ENCODE measurements around the gene BAD.

DNA sequence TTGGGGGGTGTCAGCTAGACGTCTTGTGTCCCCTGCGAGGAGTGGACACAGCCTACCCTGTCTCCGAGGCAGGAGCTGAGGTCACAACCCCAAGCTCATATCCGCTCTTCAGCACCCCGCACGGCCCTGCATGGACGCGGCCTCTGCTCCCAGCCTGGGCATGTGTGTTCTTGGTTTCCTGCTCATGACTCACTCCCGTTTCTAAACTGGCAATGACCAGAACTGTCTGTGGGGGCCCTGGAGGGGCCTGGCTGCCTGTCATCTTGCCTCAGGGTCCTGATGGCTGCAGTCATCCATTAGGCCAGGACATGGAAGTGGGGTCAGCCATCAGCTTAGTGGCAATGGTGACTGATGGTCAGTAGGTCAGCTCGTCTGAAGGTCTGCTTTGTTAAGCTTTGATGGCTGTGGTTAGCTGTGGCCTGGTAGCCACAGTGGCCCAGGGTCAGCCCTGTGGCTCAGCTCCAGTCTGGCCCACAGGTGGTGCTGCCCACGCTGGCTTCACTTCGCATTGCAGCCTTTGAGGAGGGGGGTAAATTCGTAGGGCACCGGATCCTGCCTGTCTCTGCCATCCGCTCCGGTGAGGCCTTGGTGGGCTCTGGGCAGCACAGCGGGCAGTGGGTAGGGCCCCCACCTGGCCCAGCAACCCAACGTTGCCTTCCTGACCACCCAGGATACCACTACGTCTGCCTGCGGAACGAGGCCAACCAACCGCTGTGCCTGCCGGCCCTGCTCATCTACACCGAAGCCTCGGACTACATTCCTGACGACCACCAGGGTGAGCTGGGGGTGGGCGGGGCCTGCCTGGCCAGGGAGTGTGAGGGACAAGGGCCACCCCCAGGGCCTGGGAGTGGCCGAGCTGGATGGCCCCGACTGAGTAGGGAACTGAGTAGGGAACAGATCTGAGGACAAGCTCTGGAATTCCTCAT lies 21.2 kb downstream of the BAD start:
- no peak for TF ChIP-seq CTCF (IDR thresholded peaks at IDR 0.05)
- no peak for TF ChIP-seq POLR2A (IDR thresholded peaks at IDR 0.05)

Measured in suprapubic skin (tissue), 3 donors.